Cardiac muscle cell (in vitro differentiated cells and primary cell): Measurements from ENCODE around the gene ADGRE1. TPM values are rescaled to one million over a fixed set of nuclear protein-coding genes. Genes with fewer than 3 reads are reported as not detected.

Experiments used
- DNase-seq, 2 donors: peaks; one replicate each; pipeline versions ENCODE4 v3.0.0 to v3.0.0-alpha.2; 2010 to 2017; ENCODE audit warnings: low read depth in 1 of 2, low spot score in 1 of 2
- H3K27ac ChIP-seq: fragments of 200-600 bp; sonication (generic); 2 replicates; pipeline ENCODE4 v1.5.1; 2016
- H3K27me3 ChIP-seq: fragments of 200-600 bp; sonication (generic); 2 replicates; pipeline ENCODE4 v1.6.0; 2016; ENCODE audit warnings: control low read depth
- H3K36me3 ChIP-seq: fragments of 200-600 bp; sonication (generic); 2 replicates; pipeline ENCODE4 v1.5.1; 2016; ENCODE audit warnings: control low read depth
- H3K4me1 ChIP-seq: fragments of 200-600 bp; sonication (generic); 2 replicates; pipeline ENCODE4 v1.8.1; 2017; ENCODE audit warnings: low read depth, mild to moderate bottlenecking, mixed run types
- H3K4me3 ChIP-seq: fragments of 200-600 bp; sonication (generic); 2 replicates; pipeline ENCODE4 v1.5.1; 2016; ENCODE audit warnings: mild to moderate bottlenecking
- H3K9me3 ChIP-seq: fragments of 200-600 bp; sonication (generic); 2 replicates; pipeline ENCODE4 v1.5.1; 2017; ENCODE audit warnings: low read depth, mild to moderate bottlenecking, control low read depth
- CTCF ChIP-seq: IDR thresholded peaks from 2 replicates; pipeline ENCODE4 v1.5.1; 2012; ENCODE audit warnings: low read depth, mild to moderate bottlenecking, low read length
- polyA plus RNA-seq: library from polyadenylated mRNA; unstranded; fragments of >200 nt; fragmentation: Nextera tagmentation; extraction: Ambion mirVana; gene quantifications from 2 replicates; pipeline ENCODE4 v1.2.1, GENCODE V29; 2016
- total RNA-seq: library from RNA; depleted of rRNA; stranded (reverse); fragments of >200 nt; gene quantifications from 2 replicates; pipeline ENCODE4 v1.2.3, GENCODE V29; 2016

ADGRE1 gene
- total and polyA plus RNA-seq, 2 experiments from 2014 or later: not detected

DNA sequence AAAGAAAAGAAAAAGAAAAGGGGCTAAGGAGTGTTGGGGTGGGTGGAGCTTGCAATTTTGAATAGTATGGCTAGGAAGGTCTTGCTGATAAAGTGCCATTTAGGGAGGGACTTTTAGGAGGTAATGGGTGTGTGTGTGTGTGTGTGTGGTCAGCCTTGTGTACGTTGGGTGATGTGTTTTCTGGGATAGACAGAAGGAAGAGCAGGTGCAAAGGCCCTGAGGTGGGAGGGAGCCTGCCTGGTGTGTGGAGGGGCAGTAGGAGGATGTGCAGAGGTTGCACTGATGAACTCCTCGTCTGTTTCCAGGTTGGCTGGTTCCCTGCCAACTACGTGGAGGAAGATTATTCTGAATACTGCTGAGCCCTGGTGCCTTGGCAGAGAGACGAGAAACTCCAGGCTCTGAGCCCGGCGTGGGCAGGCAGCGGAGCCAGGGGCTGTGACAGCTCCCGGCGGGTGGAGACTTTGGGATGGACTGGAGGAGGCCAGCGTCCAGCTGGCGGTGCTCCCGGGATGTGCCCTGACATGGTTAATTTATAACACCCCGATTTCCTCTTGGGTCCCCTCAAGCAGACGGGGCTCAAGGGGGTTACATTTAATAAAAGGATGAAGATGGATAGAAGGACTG is 30.5 kb upstream of the ADGRE1 start:
- no peaks in the 10 kb centered on the region for H3K4me1 ChIP-seq
- no peaks in the 10 kb centered on the region for H3K36me3 ChIP-seq
- no peak for TF ChIP-seq CTCF
- no peak overlapping the region for H3K4me3 ChIP-seq
- DNase-seq: no peak
- no peaks in the 10 kb centered on the region for H3K9me3 ChIP-seq
- no peaks in the 10 kb centered on the region for H3K27me3 ChIP-seq
- H3K27ac ChIP-seq: no peak overlapping the region

DNA sequence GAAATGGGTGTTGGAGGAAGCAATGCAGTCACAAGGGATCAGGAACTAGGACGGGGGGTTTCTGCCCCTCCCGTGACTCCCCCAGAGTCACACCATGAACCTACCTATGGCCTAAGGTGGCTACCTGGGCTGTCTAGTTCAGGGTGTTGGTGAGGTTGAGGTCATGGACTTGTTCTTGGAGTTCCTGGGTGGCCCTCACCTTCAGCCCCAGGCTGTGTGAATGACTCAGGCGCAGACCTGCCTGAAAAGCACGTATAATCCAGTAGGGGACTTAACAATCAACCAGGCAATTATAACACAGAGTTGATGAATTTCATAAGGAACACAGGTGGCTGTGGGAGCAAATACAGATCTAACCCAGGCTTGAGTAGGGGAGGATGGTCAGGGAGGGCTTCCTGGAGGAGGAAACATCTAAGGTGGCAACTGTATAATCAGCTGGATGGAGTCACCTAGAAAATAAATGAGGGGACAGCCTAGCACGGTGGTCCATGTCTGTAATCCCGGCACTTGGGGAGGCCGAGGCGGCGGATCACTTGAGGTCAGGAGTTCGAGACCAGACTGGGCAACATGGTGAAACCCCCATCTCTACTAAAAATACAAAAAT is 25.6 kb upstream of the ADGRE1 start:
- no peak for TF ChIP-seq CTCF
- H3K4me3 ChIP-seq: no peak overlapping the region
- no peaks in the 10 kb centered on the region for H3K9me3 ChIP-seq
- H3K4me1 ChIP-seq: no peaks in the 10 kb centered on the region
- no peak overlapping the region for H3K27ac ChIP-seq
- H3K27me3 ChIP-seq: no peaks in the 10 kb centered on the region
- DNase-seq: no peak
- no peaks in the 10 kb centered on the region for H3K36me3 ChIP-seq

DNA sequence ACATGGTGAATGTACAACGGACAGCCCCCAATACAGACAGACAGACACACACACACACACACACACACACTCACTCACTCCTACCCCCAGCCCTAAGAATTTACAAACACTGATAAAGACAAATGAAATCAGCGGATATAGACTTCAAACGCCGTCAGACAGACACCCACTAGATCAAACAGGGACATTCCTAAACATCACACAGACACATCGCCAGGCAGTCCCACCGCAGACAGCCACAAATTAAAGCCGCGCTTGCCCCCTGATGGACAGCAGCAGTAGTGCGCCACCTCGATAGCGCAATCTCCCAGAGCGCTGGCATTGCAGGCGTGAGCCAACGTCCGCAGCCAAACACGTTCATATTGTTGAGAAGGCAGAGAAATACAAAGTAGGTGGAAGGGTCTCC is 24.7 kb upstream of the ADGRE1 start:
- no peaks in the 10 kb centered on the region for H3K9me3 ChIP-seq
- H3K4me1 ChIP-seq: no peaks in the 10 kb centered on the region
- H3K27me3 ChIP-seq: no peaks in the 10 kb centered on the region
- H3K27ac ChIP-seq: no peak overlapping the region
- TF ChIP-seq CTCF: peak; percentile 93
- peak; percentile 84 to 91 for DNase-seq
- H3K36me3 ChIP-seq: no peaks in the 10 kb centered on the region
- H3K4me3 ChIP-seq: no peak overlapping the region

DNA sequence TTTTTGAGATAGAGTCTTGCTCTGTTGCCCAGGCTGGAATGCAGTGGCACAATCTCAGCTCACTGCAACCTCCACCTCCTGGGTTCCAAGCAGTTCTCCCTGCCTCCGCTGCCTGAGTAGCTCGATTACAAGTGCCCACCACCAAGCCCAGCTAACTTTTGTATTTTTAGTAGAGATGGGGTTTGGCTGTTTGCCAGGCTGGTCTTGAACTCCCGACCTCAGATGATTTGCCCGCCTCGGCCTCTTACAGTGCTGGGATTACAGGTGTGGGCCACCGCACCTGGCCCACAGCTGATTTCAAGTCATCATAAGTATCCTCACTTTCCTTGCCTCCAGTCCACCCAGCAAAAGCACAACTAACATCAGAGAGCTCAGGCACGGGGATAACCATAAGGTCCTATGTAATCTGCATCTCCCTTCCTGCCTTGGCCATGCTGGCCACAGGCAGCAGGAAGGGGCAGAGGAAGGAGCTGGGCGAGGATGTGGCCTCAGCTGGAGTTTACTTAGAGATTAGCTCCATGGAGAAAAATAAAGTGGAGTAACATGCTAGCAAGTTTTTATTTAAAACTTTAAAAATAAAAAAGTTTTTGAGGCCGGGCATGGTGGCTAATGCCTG is 22.9 kb upstream of the ADGRE1 start:
- no peaks in the 10 kb centered on the region for H3K36me3 ChIP-seq

GRCh38 chr19:6865849-6866248 is 21.5 kb upstream of the ADGRE1 start:
- H3K27ac ChIP-seq: no peak overlapping the region
- H3K4me3 ChIP-seq: no peak overlapping the region
- no peaks in the 10 kb centered on the region for H3K27me3 ChIP-seq
- no peaks in the 10 kb centered on the region for H3K4me1 ChIP-seq
- no peaks in the 10 kb centered on the region for H3K9me3 ChIP-seq
- TF ChIP-seq CTCF: no peak
- no peaks in the 10 kb centered on the region for H3K36me3 ChIP-seq
- no peak for DNase-seq

More for the DNA sequence above, 22.9 kb upstream of the ADGRE1 start:
- Histone ChIP-seq H3K27me3 (no peaks in the 10 kb centered on the region), H3K4me3 (no peak overlapping the region), H3K4me1 (no peaks in the 10 kb centered on the region), H3K27ac (no peak overlapping the region), H3K9me3 (no peaks in the 10 kb centered on the region)
- TF ChIP-seq CTCF: no peak
- DNase-seq: no peak
